DND-41 (cell line): ENCODE measurements around the gene FASTKD3.

Experiments
- CTCF ChIP-seq: IDR thresholded peaks from 2 replicates; pipeline ENCODE4 v1.5.1; 2012; ENCODE audit warnings: borderline replicate concordance, low read length, moderate library complexity, mild to moderate bottlenecking; ENCODE audit not compliant: poor library complexity, severe bottlenecking; ENCODE audit errors: extremely low read depth
- EZH2 ChIP-seq: IDR thresholded peaks from 3 replicates; pipeline ENCODE4 v1.6.1; 2012; ENCODE audit warnings: borderline replicate concordance, low read depth, mild to moderate bottlenecking, moderate library complexity, low read length, inconsistent platforms; ENCODE audit not compliant: severe bottlenecking

DNA sequence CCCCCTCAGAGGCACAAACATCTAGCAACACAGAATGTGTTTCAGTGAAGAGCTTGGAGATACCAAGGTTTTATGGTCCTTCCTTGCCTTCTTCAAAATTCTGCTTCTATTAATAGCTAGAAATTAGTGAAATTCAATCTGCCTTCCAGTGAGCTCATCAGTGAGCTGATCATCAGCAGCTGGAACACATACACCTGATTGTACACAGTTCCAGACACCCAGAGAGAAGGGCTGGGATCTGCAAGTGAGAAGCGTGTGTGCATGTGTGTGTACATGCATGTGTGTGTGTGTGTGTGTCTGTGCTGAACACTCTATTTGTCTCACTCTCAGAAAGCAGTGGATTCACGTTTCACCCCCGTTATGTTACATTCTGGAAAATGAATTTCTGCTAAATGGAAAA lies 46.4 kb downstream of the FASTKD3 start:
- TF ChIP-seq CTCF = no peak
- no peak for TF ChIP-seq EZH2
